GM23338 (cell line): ENCODE measurements around the gene E2F3. TPM values are rescaled to one million over a fixed set of nuclear protein-coding genes. Genes with fewer than 3 reads are reported as not detected.
A peak's percentile ranks its signal among the peaks of the same experiment; 100 is the strongest.

Experiments
- ATAC-seq: fragments of 200-7000 bp; cut with Tn5 transposase; 3 replicates; pipeline ENCODE4 v1.9.1; 2020
- DNase-seq: peaks from one replicate; pipeline ENCODE4 v3.0.0-alpha.2; 2015; ENCODE audit warnings: low spot score
- H2AFZ ChIP-seq: fragments of 200-600 bp; sonication (generic); 2 replicates; pipeline ENCODE4 v1.8.0; 2016; ENCODE audit warnings: antibody characterized with exemption, mild to moderate bottlenecking, moderate library complexity
- H3F3A ChIP-seq: fragments of 200-600 bp; sonication (generic); replicated peaks from 2 replicates; pipeline ENCODE4 v1.8.0; 2017; ENCODE audit warnings: antibody characterized with exemption, mixed run types, low read depth
- H3K27ac ChIP-seq: fragments of 200-600 bp; sonication (generic); 2 replicates; pipeline ENCODE4 v1.6.1; 2016; ENCODE audit warnings: low read depth
- H3K27me3 ChIP-seq: fragments of 200-600 bp; sonication (generic); 2 replicates; pipeline ENCODE4 v1.8.0; 2016; ENCODE audit warnings: mild to moderate bottlenecking, mixed run types, moderate library complexity; ENCODE audit not compliant: insufficient read depth
- H3K36me3 ChIP-seq: fragments of 200-600 bp; sonication (generic); 2 replicates; pipeline ENCODE4 v1.8.0; 2016; ENCODE audit warnings: mild to moderate bottlenecking; ENCODE audit not compliant: insufficient read depth
- H3K4me1 ChIP-seq: fragments of 200-600 bp; sonication (generic); 2 replicates; pipeline ENCODE4 v1.8.0; 2016; ENCODE audit warnings: mild to moderate bottlenecking, moderate library complexity; ENCODE audit not compliant: insufficient read depth
- H3K4me2 ChIP-seq: fragments of 200-600 bp; sonication (generic); 2 replicates; pipeline ENCODE4 v1.7.1; 2017; ENCODE audit warnings: mixed run types
- H3K4me3 ChIP-seq: fragments of 200-600 bp; sonication (generic); 2 replicates; pipeline ENCODE4 v1.6.1; 2016; ENCODE audit warnings: mixed run types
- H3K79me2 ChIP-seq: fragments of 200-600 bp; sonication (generic); replicated peaks from 2 replicates; pipeline ENCODE4 v1.8.0; 2017; ENCODE audit warnings: mild to moderate bottlenecking; ENCODE audit not compliant: insufficient read depth
- H3K9me2 ChIP-seq: fragments of 200-600 bp; sonication (generic); 2 replicates; pipeline ENCODE4 v1.8.0; 2017; ENCODE audit not compliant: insufficient read depth
- H4K20me1 ChIP-seq: fragments of 200-600 bp; sonication (generic); replicated peaks from 2 replicates; pipeline ENCODE4 v1.8.0; 2017; ENCODE audit warnings: mild to moderate bottlenecking; ENCODE audit not compliant: insufficient read depth
- H3K27ac Mint-ChIP-seq: 2 replicates; pipeline ENCODE4 v1.8.0; 2020; ENCODE audit warnings: inconsistent platforms, mild to moderate bottlenecking, moderate library complexity, mixed read lengths
- H3K27me3 Mint-ChIP-seq: 3 replicates; pipeline ENCODE4 v1.8.0; 2022; ENCODE audit warnings: low read depth, mild to moderate bottlenecking, moderate library complexity, mixed read lengths, inconsistent platforms; ENCODE audit not compliant: insufficient read depth, poor library complexity
- H3K36me3 Mint-ChIP-seq: 3 replicates; pipeline ENCODE4 v1.8.0; 2021; ENCODE audit warnings: low read depth, mild to moderate bottlenecking, inconsistent platforms, moderate library complexity, mixed read lengths
- H3K4me1 Mint-ChIP-seq: 3 replicates; pipeline ENCODE4 v1.8.0; 2020; ENCODE audit warnings: mild to moderate bottlenecking, inconsistent platforms, mixed read lengths
- H3K4me3 Mint-ChIP-seq: 3 replicates; pipeline ENCODE4 v1.8.0; 2021; ENCODE audit warnings: moderate library complexity, mild to moderate bottlenecking, inconsistent platforms, mixed read lengths
- H3K9me3 Mint-ChIP-seq: 3 replicates; pipeline ENCODE4 v1.8.0; 2020; ENCODE audit warnings: moderate library complexity, mild to moderate bottlenecking, inconsistent platforms, mixed read lengths
- CREB1 ChIP-seq: fragments of 250-450 bp; sonication (Bioruptor Pico); IDR thresholded peaks from 2 replicates; pipeline ENCODE4 v1.5.0; 2020; ENCODE audit warnings: low read depth, mild to moderate bottlenecking, moderate library complexity
- EZH2 ChIP-seq: fragments of 200-600 bp; sonication (generic); IDR thresholded peaks from one replicate; pipeline ENCODE4 v1.8.0; 2017; ENCODE audit warnings: antibody characterized with exemption, mild to moderate bottlenecking, low read depth; ENCODE audit not compliant: unreplicated experiment
- EZH2phosphoT487 ChIP-seq: fragments of 200-600 bp; sonication (generic); IDR thresholded peaks from one replicate; pipeline ENCODE4 v1.8.1; 2018; ENCODE audit warnings: antibody characterized with exemption; ENCODE audit not compliant: unreplicated experiment
- JUNB ChIP-seq: IDR thresholded peaks from one replicate; pipeline ENCODE4 v1.6.1; 2016; ENCODE audit warnings: antibody characterized with exemption; ENCODE audit not compliant: unreplicated experiment
- NANOG ChIP-seq: IDR thresholded peaks from 2 replicates; pipeline ENCODE4 v1.6.1; 2016; ENCODE audit warnings: antibody characterized with exemption, borderline replicate concordance
- POLR2AphosphoS5 ChIP-seq: IDR thresholded peaks from 2 replicates; pipeline ENCODE4 v1.6.1; 2016; ENCODE audit warnings: antibody characterized with exemption, low read depth
- STAT1 ChIP-seq: IDR thresholded peaks from one replicate; pipeline ENCODE4 v1.6.1; 2016; ENCODE audit warnings: antibody characterized with exemption; ENCODE audit not compliant: unreplicated experiment
- ZNF114 ChIP-seq: fragments of 250-450 bp; sonication (Bioruptor Pico); IDR thresholded peaks from 2 replicates; pipeline ENCODE4 v1.5.0; 2020; ENCODE audit warnings: mild to moderate bottlenecking, moderate library complexity
- ZNF331 ChIP-seq: fragments of 250-450 bp; sonication (Bioruptor Pico); IDR thresholded peaks from 2 replicates; pipeline ENCODE4 v1.5.0; 2020; ENCODE audit warnings: low read depth, mild to moderate bottlenecking, moderate library complexity
- polyA plus RNA-seq: library from polyadenylated mRNA; unstranded; fragments of >200 nt; fragmentation: Nextera tagmentation; extraction: Ambion mirVana; gene quantifications from 2 replicates; pipeline ENCODE4 v1.2.1, GENCODE V29; 2016
- total RNA-seq: library from RNA; depleted of rRNA; stranded (reverse); fragments of >200 nt; shearing (Covaris generic); gene quantifications from 2 replicates; pipeline ENCODE4 v1.2.3, GENCODE V29; 2014
- TF ChIP-seq, protein P1 (sequence below): IDR thresholded peaks from 2 replicates; pipeline ENCODE4 v1.6.1; 2016; ENCODE audit warnings: antibody characterized with exemption
- TF ChIP-seq, protein P2 (sequence below), 2 experiments: fragments of 200-600 bp in 1 of 2; sonication (generic) in 1 of 2; conservative IDR thresholded peaks; 2 replicates each; pipeline versions ENCODE4 v1.5.1 to v1.6.1; 2016 to 2017; ENCODE audit warnings: antibody characterized with exemption in 2 of 2, low read depth in 2 of 2, mild to moderate bottlenecking in 2 of 2, moderate library complexity in 1 of 2

Gene E2F3
- total and polyA plus RNA-seq, 2 experiments from 2014 or later: 27.2 to 33.5 TPM

DNA sequence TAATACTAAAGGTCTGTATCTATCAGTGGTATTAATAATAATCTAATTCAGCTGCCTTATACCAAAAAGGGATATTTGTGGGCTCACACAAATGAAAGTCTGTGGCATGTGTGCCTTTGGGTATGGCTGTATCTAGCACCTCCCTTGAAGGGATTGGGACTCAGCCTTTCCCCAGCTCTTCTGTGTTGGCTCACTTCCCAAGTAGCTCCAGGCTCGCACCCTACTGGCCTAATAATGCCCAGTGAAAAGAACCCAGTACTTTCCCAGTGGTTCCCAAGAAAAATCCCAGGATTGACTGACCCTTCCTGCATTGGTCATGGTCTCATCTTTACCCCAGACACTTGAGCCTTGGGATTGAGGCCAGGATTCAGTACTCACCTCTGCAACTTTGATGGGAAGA lies 71.8 kb downstream of the E2F3 start (continued):
- TF ChIP-seq, protein P1, sequence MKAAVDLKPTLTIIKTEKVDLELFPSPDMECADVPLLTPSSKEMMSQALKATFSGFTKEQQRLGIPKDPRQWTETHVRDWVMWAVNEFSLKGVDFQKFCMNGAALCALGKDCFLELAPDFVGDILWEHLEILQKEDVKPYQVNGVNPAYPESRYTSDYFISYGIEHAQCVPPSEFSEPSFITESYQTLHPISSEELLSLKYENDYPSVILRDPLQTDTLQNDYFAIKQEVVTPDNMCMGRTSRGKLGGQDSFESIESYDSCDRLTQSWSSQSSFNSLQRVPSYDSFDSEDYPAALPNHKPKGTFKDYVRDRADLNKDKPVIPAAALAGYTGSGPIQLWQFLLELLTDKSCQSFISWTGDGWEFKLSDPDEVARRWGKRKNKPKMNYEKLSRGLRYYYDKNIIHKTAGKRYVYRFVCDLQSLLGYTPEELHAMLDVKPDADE: no peak
- no peak for TF ChIP-seq EZH2phosphoT487
- no peak for TF ChIP-seq EZH2

DNA sequence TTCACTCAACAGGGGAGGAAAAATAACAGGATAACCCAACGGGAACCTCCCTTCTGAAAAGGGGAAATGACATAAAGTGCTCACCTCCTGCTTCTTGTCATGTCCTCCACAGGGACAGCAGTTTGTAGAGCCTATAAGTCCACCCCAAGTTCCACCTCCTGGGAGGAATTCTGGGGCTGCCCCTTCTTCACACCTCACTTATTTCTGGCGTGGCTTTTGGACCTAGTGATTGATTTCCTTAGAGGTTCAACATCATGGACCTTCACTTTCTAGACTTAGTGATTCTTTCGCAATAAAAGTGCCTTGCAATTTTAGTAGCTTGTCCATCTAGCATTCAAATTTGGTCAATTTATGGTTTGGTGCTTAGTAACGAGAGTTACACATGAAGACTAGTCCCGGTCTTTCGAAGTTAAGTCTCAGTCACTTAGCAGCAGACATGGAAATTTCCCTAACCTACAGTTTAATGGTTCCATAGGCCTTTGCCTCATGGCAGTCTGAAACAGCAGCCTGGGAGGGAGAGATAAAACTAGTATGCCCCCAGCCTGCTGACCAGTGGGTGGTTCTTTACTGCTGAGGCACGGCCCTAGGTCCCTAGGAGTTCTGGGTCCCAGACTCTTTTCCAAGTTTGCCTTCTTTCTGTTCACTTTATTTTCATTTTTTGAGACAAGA lies 73.3 kb downstream of the E2F3 start:
- TF ChIP-seq POLR2AphosphoS5: no peak
- TF ChIP-seq NANOG: no peak
- TF ChIP-seq JUNB: no peak
- TF ChIP-seq ZNF114 (CRISPR knock-in tag): no peak
- no peak for TF ChIP-seq STAT1
- TF ChIP-seq CREB1 (CRISPR knock-in tag): no peak
- no peak for TF ChIP-seq ZNF331 (CRISPR knock-in tag)
- TF ChIP-seq, protein P1: no peak
- TF ChIP-seq EZH2: no peak
- TF ChIP-seq, protein P2, sequence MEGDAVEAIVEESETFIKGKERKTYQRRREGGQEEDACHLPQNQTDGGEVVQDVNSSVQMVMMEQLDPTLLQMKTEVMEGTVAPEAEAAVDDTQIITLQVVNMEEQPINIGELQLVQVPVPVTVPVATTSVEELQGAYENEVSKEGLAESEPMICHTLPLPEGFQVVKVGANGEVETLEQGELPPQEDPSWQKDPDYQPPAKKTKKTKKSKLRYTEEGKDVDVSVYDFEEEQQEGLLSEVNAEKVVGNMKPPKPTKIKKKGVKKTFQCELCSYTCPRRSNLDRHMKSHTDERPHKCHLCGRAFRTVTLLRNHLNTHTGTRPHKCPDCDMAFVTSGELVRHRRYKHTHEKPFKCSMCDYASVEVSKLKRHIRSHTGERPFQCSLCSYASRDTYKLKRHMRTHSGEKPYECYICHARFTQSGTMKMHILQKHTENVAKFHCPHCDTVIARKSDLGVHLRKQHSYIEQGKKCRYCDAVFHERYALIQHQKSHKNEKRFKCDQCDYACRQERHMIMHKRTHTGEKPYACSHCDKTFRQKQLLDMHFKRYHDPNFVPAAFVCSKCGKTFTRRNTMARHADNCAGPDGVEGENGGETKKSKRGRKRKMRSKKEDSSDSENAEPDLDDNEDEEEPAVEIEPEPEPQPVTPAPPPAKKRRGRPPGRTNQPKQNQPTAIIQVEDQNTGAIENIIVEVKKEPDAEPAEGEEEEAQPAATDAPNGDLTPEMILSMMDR (conservative IDR thresholded peaks at IDR 0.05; ENCODE audit: low read depth in 2 of 2): no peak
- TF ChIP-seq EZH2phosphoT487: no peak
- H3K4me3 ChIP-seq: no peak overlapping the region
- no peaks in the 10 kb centered on the region; the same call in 1 of the 2 replicates for H3K36me3 ChIP-seq
- Mint-ChIP-seq H3K9me3 (no peaks in the 10 kb centered on the region), H3K4me3 (no peak overlapping the region), H3K36me3 (peaks cover 45% of the 10 kb centered on the region), H3K27ac (no peak overlapping the region), H3K27me3 (no peaks in the 10 kb centered on the region), H3K4me1 (peaks cover 8% of the 10 kb centered on the region)
- H3K79me2 ChIP-seq: peaks cover 95% of the 10 kb centered on the region
- H3K9me2 ChIP-seq: no peaks in the 10 kb centered on the region
- H2AFZ ChIP-seq: no peak overlapping the region
- peaks cover 49% of the 10 kb centered on the region for H4K20me1 ChIP-seq
- H3K27me3 ChIP-seq: no peaks in the 10 kb centered on the region
- no peak for ATAC-seq
- no peak for DNase-seq
- H3F3A ChIP-seq: 0 out of 2 replicates have a peak, but pooled peaks cover 3% of the 10 kb centered on the region
- 0 out of 2 replicates have a peak overlapping the region, but pooled peaks have one; percentile 32 for H3K27ac ChIP-seq
- no peak overlapping the region for H3K4me2 ChIP-seq
- no peaks in the 10 kb centered on the region; the same call in 1 of the 2 replicates for H3K4me1 ChIP-seq
